ENCODE measurements around the gene PCGF6.

Gene PCGF6

GRCh38 chr10:103254538-103255325 is 96.2 kb downstream of the PCGF6 start:
- DNase-seq = no peak

DNA sequence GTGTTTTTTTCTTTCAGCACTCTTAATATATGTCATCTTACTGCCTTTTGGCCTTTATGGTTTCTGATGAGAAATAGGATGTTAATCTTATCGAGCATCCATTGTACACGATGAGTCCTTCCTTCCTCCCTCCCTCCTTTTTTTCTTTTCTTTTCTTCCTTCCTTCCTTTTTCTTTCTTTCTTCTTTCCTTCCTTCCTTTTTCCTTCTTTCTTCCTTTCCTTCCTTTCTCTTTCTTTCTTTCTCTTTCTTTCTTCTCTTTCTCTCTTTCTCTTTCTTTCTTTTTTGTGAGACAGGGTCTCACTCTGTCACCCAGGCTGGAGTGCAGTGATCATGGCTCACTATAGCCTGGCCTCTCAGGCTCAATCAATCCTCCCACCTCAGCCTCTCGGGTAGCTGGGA is 96.8 kb downstream of the PCGF6 start:
- no peak for DNase-seq

Measured in CD4-positive, alpha-beta T cell treated with Interleukin-12 subunit alpha and Interleukin-12 subunit beta, for 1 hour (primary cell).